Measurements from ENCODE around the gene HOXC10.

HOXC10 gene

GRCh38 chr12:53992377-53992889 lies 7.5 kb downstream of the HOXC10 start:
- no peak for DNase-seq (ENCODE audit: low read depth)

GRCh38 chr12:53993162-53994008 lies 8.4 kb downstream of the HOXC10 start:
- no peak for DNase-seq (ENCODE audit: low read depth)

GRCh38 chr12:53994009-53994263 lies 9.0 kb downstream of the HOXC10 start:
- DNase-seq (ENCODE audit: low read depth): no peak

GRCh38 chr12:53994264-53995001 lies 9.5 kb downstream of the HOXC10 start:
- DNase-seq (ENCODE audit: low read depth): no peak

GRCh38 chr12:53995002-53995377 lies 10.0 kb downstream of the HOXC10 start:
- DNase-seq (ENCODE audit: low read depth): no peak

GRCh38 chr12:53995378-53996239 lies 10.7 kb downstream of the HOXC10 start:
- no peak for DNase-seq (ENCODE audit: low read depth)

- DNase-seq (ENCODE audit: low read depth): no peak
These were observed 11.6 kb downstream of the HOXC10 start for GRCh38 chr12:53996240-53997203.

GRCh38 chr12:53997204-53998109 lies 12.5 kb downstream of the HOXC10 start:
- no peak for DNase-seq (ENCODE audit: low read depth)

GRCh38 chr12:53998110-53998899 lies 13.4 kb downstream of the HOXC10 start:
- no peak for DNase-seq (ENCODE audit: low read depth)

GRCh38 chr12:53998900-53999236 lies 13.9 kb downstream of the HOXC10 start:
- no peak for DNase-seq (ENCODE audit: low read depth)

- no peak for DNase-seq (ENCODE audit: low read depth)
These were observed 14.7 kb downstream of the HOXC10 start for GRCh38 chr12:53999559-54000115.

- no peak for DNase-seq (ENCODE audit: low read depth)
These were observed 15.5 kb downstream of the HOXC10 start, which contains the start of gene HOXC9 for GRCh38 chr12:54000116-54001114. Gene HOXC9 (plus strand): TSS chr12:54000161. CDS start chr12:54000189, 28 bp downstream.

- DNase-seq (ENCODE audit: low read depth): no peak
These were observed 16.6 kb downstream of the HOXC10 start for GRCh38 chr12:54001283-54002187.

GRCh38 chr12:54002278-54002914 lies 17.4 kb downstream of the HOXC10 start:
- DNase-seq (ENCODE audit: low read depth): no peak

- DNase-seq (ENCODE audit: low read depth): no peak
These were observed 18.0 kb downstream of the HOXC10 start for GRCh38 chr12:54002915-54003389.

- no peak for DNase-seq (ENCODE audit: low read depth)
These were observed 18.7 kb downstream of the HOXC10 start for GRCh38 chr12:54003625-54004024.

Measured in non-pigmented ciliary epithelial cell (primary cell).